GM12892 (cell line): ENCODE data around the gene MAP3K19.

Experiments
- POLR2A ChIP-seq: IDR thresholded peaks from 2 replicates; pipeline ENCODE4 v1.6.1; 2011; ENCODE audit warnings: low read depth, low read length, control low read depth
- POLR2AphosphoS5 ChIP-seq: IDR thresholded peaks from 2 replicates; pipeline ENCODE4 v1.6.1; 2011; ENCODE audit warnings: low read depth, low read length, control low read depth

- TF ChIP-seq POLR2AphosphoS5 (no peak), POLR2A (no peak)
Observed at GRCh38 chr2:135066710-135067109, 19.5 kb upstream of the MAP3K19 start.
